Measurements from ENCODE around the gene TMPRSS6. TPM values are rescaled to one million over a fixed set of nuclear protein-coding genes. Genes with fewer than 3 reads are reported as not detected.

Gene TMPRSS6
- total RNA-seq, 4 donors from 2014 or later: not detected

- ATAC-seq (ENCODE audit: low FRiP score) (no peak), DNase-seq (ENCODE audit: low spot score) (no peak)
- no peak for TF ChIP-seq CTCF (IDR thresholded peaks at IDR 0.05)
Measured at GRCh38 chr22:37063431-37064420, 45.8 kb downstream of the TMPRSS6 start.

- TF ChIP-seq CTCF (IDR thresholded peaks at IDR 0.05): no peak
- ATAC-seq (ENCODE audit: low FRiP score) (no peak), DNase-seq (ENCODE audit: low spot score) (no peak)
Measured at GRCh38 chr22:37062702-37063381, 46.7 kb downstream of the TMPRSS6 start.

- ATAC-seq (ENCODE audit: low FRiP score): no peak
- no peak for DNase-seq (ENCODE audit: low spot score)
- TF ChIP-seq CTCF (IDR thresholded peaks at IDR 0.05): no peak
Measured at GRCh38 chr22:37062376-37062675, 47.2 kb downstream of the TMPRSS6 start.

GRCh38 chr22:37061611-37062375, 47.7 kb downstream of the TMPRSS6 start:
- DNase-seq (ENCODE audit: low spot score): no peak
- no peak for TF ChIP-seq CTCF (IDR thresholded peaks at IDR 0.05)
- ATAC-seq (ENCODE audit: low FRiP score): no peak

- DNase-seq (ENCODE audit: low spot score) (no peak), ATAC-seq (ENCODE audit: low FRiP score) (no peak)
- TF ChIP-seq CTCF (IDR thresholded peaks at IDR 0.05): no peak
Measured at GRCh38 chr22:37060801-37061610, 48.5 kb downstream of the TMPRSS6 start.

GRCh38 chr22:37059876-37060449, 49.5 kb downstream of the TMPRSS6 start:
- ATAC-seq (ENCODE audit: low FRiP score) (no peak), DNase-seq (ENCODE audit: low spot score) (no peak)
- no peak for TF ChIP-seq CTCF (IDR thresholded peaks at IDR 0.05)

Data from omental fat pad (tissue), 4 donors.